A673 (cell line): ENCODE measurements around the gene STX4. TPM values are rescaled to one million over a fixed set of nuclear protein-coding genes. Genes with fewer than 3 reads are reported as not detected.

ENCODE experiments used
- BruUV-seq: library from RNA; stranded (reverse); fragments of 400-500 nt; replicated peaks from 2 replicates; lab custom pipeline; 2021; lab: Mats Ljungman, UMichigan
- CTCF ChIA-PET: fragments of 300-600 bp; sonication (Branson Sonifier 250); formaldehyde crosslinking; loops from one replicate; lab custom pipeline; 2022; ENCODE audit warnings: antibody characterized with exemption; lab: Charles Lee
- POLR2A ChIA-PET: fragments of 300-600 bp; sonication (Branson Sonifier 250); formaldehyde crosslinking; loops from one replicate; lab custom pipeline; 2022; ENCODE audit warnings: antibody characterized with exemption; ENCODE audit not compliant: low non-redundant PET; lab: Charles Lee
- DNase-seq: peaks from one replicate; pipeline ENCODE4 v3.0.0-alpha.2; 2015; ENCODE audit warnings: low spot score
- H3K27ac ChIP-seq: fragments of 200-600 bp; sonication (generic); 2 replicates; pipeline ENCODE4 v1.5.1; 2016; ENCODE audit warnings: mixed run types, low read depth, mild to moderate bottlenecking, mixed read lengths, antibody characterized with exemption, low read length; ENCODE audit not compliant: poor library complexity, severe bottlenecking
- H3K27me3 ChIP-seq: fragments of 200-600 bp; sonication (generic); replicated peaks from 2 replicates; pipeline ENCODE4 v1.6.1; 2017; ENCODE audit warnings: mixed run types, low read depth, mild to moderate bottlenecking, mixed read lengths, antibody characterized with exemption, low read length; ENCODE audit not compliant: insufficient read depth, poor library complexity
- H3K36me3 ChIP-seq: fragments of 200-600 bp; sonication (generic); 2 replicates; pipeline ENCODE4 v1.6.1; 2016; ENCODE audit warnings: mixed run types, mild to moderate bottlenecking, mixed read lengths, antibody characterized with exemption, low read length; ENCODE audit not compliant: insufficient read depth, poor library complexity, severe bottlenecking
- H3K4me1 ChIP-seq: fragments of 200-600 bp; sonication (generic); 2 replicates; pipeline ENCODE4 v1.6.1; 2017; ENCODE audit warnings: mixed run types, mild to moderate bottlenecking, mixed read lengths, antibody characterized with exemption, low read length; ENCODE audit not compliant: insufficient read depth, poor library complexity, severe bottlenecking
- H3K4me3 ChIP-seq: fragments of 200-600 bp; sonication (generic); 2 replicates; pipeline ENCODE4 v1.5.1; 2016; ENCODE audit warnings: low read depth, mixed run types, mild to moderate bottlenecking, mixed read lengths, low read length; ENCODE audit not compliant: poor library complexity, severe bottlenecking
- H3K9me3 ChIP-seq: fragments of 200-600 bp; sonication (generic); 2 replicates; pipeline ENCODE4 v1.6.1; 2016; ENCODE audit warnings: mixed run types, low read depth, mild to moderate bottlenecking, mixed read lengths, antibody characterized with exemption, low read length; ENCODE audit not compliant: poor library complexity, severe bottlenecking
- CTCF ChIP-seq: fragments of 300-800, 200-600 bp; sonication (generic); conservative IDR thresholded peaks from 2 replicates; pipeline ENCODE4 v1.5.1; 2017; ENCODE audit warnings: low read depth, mild to moderate bottlenecking, antibody characterized with exemption, low read length, moderate library complexity, mixed read lengths
- EZH2 ChIP-seq: fragments of 200-600 bp; sonication (generic); IDR thresholded peaks from 2 replicates; pipeline ENCODE4 v1.6.1; 2017; ENCODE audit warnings: borderline replicate concordance, low read depth, mild to moderate bottlenecking, mixed read lengths, antibody characterized with exemption, low read length; ENCODE audit not compliant: poor library complexity, severe bottlenecking
- intact Hi-C: fragments of 100-400 bp; cut with micrococcal nuclease; formaldehyde crosslinking; loops from one replicate; pipeline ENCODE4 v1.10.0; 2022; ENCODE audit not compliant: unreplicated experiment
- total RNA-seq: library from RNA; stranded (reverse); gene quantifications from 2 replicates; pipeline ENCODE4 v1.2.3, GENCODE V29; 2021

Gene STX4
- total RNA-seq, 1 experiment from 2014 or later = 31.2 TPM

- TF ChIP-seq EZH2 (no peak), CTCF (no peak)
- POLR2A ChIA-PET = no interaction called here
- no peaks in the 10 kb centered on the region for H3K4me1 ChIP-seq
- CTCF ChIA-PET = interaction anchor here (0.5 kb wide), 1 partner anchor 75 kb away, joined by 9 read pairs; no protein-coding TSS in a partner anchor
- no peak for DNase-seq
- H3K9me3 ChIP-seq = no peaks in the 10 kb centered on the region
- H3K36me3 ChIP-seq = peaks cover 14% of the 10 kb centered on the region
- H3K27ac ChIP-seq = no peak overlapping the region
- intact Hi-C loops = loop anchor here (10.0 kb wide), 1 partner anchor 787 kb away; the partner anchor contains the start of gene ZNF267
- H3K4me3 ChIP-seq = no peak overlapping the region
- no TSS peak for BruUV-seq
- H3K27me3 ChIP-seq = no peaks in the 10 kb centered on the region
These were observed 54.6 kb downstream of the STX4 start for GRCh38 chr16:31087971-31088370.

GRCh38 chr16:31088459-31089183 lies 55.3 kb downstream of the STX4 start, which contains the start of gene PRSS53:
Gene PRSS53 (minus strand): TSS chr16:31088943. CDS start chr16:31088809, 134 bp downstream.
- DNase-seq = no peak
- peaks cover 14% of the 10 kb centered on the region for H3K36me3 ChIP-seq
- intact Hi-C loops = loop anchor here (10.0 kb wide), 1 partner anchor 786 kb away; the partner anchor contains the start of gene ZNF267
- no peaks in the 10 kb centered on the region for H3K9me3 ChIP-seq
- H3K4me3 ChIP-seq = no peak within 1 kb of the TSS
- CTCF ChIA-PET = interaction anchor here (0.5 kb wide), 1 partner anchor 76 kb away, joined by 9 read pairs; no protein-coding TSS in a partner anchor
- no peaks in the 10 kb centered on the region for H3K27me3 ChIP-seq
- no peak within 1 kb of the TSS for H3K27ac ChIP-seq
- BruUV-seq = no TSS peak
- TF ChIP-seq CTCF (no peak), EZH2 (no peak)
- H3K4me1 ChIP-seq = peaks cover 3% of the 10 kb centered on the region
- POLR2A ChIA-PET = no interaction called here

DNA sequence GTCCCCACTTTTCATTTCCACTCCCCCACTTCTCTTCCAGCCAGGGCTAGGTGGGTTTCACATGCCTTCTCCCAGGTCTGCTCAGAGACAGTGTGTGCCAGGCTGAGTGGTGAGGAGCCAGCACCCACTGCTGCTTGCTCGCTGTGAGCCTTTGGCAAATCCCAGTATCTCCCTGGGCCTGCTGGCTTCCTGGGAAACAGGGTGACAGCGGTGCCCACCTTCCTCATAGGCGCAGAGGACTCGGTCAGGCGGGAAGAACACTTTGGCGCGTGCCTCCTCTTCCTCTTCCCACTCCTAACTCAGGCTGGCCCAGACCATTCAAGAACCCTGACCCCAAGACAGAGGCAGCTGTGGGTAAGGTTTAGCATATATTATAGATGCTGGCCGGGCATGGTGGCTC lies 55.8 kb downstream of the STX4 start:
- Histone ChIP-seq H3K4me3 (no peak overlapping the region), H3K27ac (no peak overlapping the region), H3K4me1 (peaks cover 3% of the 10 kb centered on the region), H3K9me3 (no peaks in the 10 kb centered on the region), H3K27me3 (no peaks in the 10 kb centered on the region), H3K36me3 (peaks cover 9% of the 10 kb centered on the region)
- BruUV-seq = no TSS peak
- no peak for DNase-seq
- TF ChIP-seq EZH2 = no peak
- no peak for TF ChIP-seq CTCF
- intact Hi-C loops = loop anchor here (10.0 kb wide), 1 partner anchor 786 kb away; the partner anchor contains the start of gene ZNF267
- ChIA-PET CTCF (no interaction called here), POLR2A (no interaction called here)

Other genes starting within 250 kb of the STX4 start
- 25.3 and 26.9 TPM in 2 replicates for gene ZNF629, start 246.4 kb upstream of the STX4 start, total RNA-seq
- 28.2 and 34.7 TPM in 2 replicates for gene BCL7C, start 139.5 kb upstream of the STX4 start, total RNA-seq
- 1.4 and 1.6 TPM in 2 replicates for gene CTF1, start 136.9 kb upstream of the STX4 start, total RNA-seq
- gene FBXL19, start 110.0 kb upstream of the STX4 start, total RNA-seq = 37.0 and 39.3 TPM in 2 replicates
- 2.1 and 4.3 TPM in 2 replicates for gene ORAI3, start 84.5 kb upstream of the STX4 start, total RNA-seq
- 31.4 and 37.1 TPM in 2 replicates for gene SETD1A, start 75.8 kb upstream of the STX4 start, total RNA-seq
- 0.85 and 0.95 TPM in 2 replicates for gene HSD3B7, start 48.4 kb upstream of the STX4 start, total RNA-seq
- 0.62 and 1.1 TPM in 2 replicates for gene STX1B, start 22.9 kb upstream of the STX4 start, total RNA-seq
- gene ZNF668, start 40.7 kb downstream of the STX4 start, total RNA-seq = 16.5 and 19.8 TPM in 2 replicates
- 26.6 and 27.9 TPM in 2 replicates for gene ZNF646, start 40.9 kb downstream of the STX4 start, total RNA-seq
- gene PRSS53, start 55.4 kb downstream of the STX4 start, total RNA-seq = 3.1 and 4.0 TPM in 2 replicates
- gene VKORC1, start 61.2 kb downstream of the STX4 start, total RNA-seq = 85.0 and 98.3 TPM in 2 replicates
- gene BCKDK, start 74.8 kb downstream of the STX4 start, total RNA-seq = 36.6 and 40.6 TPM in 2 replicates
- 65.4 and 70.6 TPM in 2 replicates for gene KAT8, start 84.1 kb downstream of the STX4 start, total RNA-seq
- gene PRSS8, start 102.2 kb downstream of the STX4 start, total RNA-seq = not detected in 2 replicates
- gene PRSS36, start 116.5 kb downstream of the STX4 start, total RNA-seq = 0.41 and 0.72 TPM in 2 replicates
- 1,134 and 1,264 TPM in 2 replicates for gene FUS, start 146.6 kb downstream of the STX4 start, total RNA-seq
- gene PYCARD, start 169.2 kb downstream of the STX4 start, total RNA-seq = 1.8 and 2.0 TPM in 2 replicates
- gene TRIM72, start 180.6 kb downstream of the STX4 start, total RNA-seq = 0.04 TPM in 1 of 2 replicates, not detected in the other
- gene PYDC1, start 183.6 kb downstream of the STX4 start, total RNA-seq = not detected in 2 replicates
- gene ITGAM, start 226.4 kb downstream of the STX4 start, total RNA-seq = 0.35 and 0.92 TPM in 2 replicates